Measurements from ENCODE around the gene PSMB2. TPM values are rescaled to one million over a fixed set of nuclear protein-coding genes. Genes with fewer than 3 reads are reported as not detected.

The PSMB2 gene
- total RNA-seq, 1 experiment from 2014 or later = 82.6 TPM

DNA sequence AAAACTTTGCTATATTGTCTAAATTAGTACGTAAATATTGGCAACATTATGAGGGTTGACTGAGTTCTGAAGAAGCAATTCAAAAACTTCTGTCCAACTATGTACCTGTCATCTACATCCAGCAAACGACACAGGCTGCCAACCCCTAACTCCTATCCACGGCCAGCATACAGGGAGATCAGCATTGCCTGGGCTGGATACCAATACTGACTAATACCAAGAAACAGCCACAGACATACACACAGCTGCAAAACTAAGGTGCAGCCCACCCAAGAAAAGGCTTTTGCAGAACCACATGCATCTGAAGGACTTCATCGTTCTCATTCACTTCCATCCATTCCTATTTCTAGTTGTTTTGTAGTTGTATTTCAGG is 86.1 kb downstream of the PSMB2 start:
- CTCF ChIA-PET = interaction anchor here (0.7 to 3.4 kb wide), 7 partner anchors 13 to 181 kb away, joined by 3 to 31 read pairs (median 8); no protein-coding TSS in a partner anchor
- TF ChIP-seq, protein P1, sequence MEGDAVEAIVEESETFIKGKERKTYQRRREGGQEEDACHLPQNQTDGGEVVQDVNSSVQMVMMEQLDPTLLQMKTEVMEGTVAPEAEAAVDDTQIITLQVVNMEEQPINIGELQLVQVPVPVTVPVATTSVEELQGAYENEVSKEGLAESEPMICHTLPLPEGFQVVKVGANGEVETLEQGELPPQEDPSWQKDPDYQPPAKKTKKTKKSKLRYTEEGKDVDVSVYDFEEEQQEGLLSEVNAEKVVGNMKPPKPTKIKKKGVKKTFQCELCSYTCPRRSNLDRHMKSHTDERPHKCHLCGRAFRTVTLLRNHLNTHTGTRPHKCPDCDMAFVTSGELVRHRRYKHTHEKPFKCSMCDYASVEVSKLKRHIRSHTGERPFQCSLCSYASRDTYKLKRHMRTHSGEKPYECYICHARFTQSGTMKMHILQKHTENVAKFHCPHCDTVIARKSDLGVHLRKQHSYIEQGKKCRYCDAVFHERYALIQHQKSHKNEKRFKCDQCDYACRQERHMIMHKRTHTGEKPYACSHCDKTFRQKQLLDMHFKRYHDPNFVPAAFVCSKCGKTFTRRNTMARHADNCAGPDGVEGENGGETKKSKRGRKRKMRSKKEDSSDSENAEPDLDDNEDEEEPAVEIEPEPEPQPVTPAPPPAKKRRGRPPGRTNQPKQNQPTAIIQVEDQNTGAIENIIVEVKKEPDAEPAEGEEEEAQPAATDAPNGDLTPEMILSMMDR (IDR thresholded peaks at IDR 0.05; ENCODE audit: unreplicated experiment) = no peak
- POLR2A ChIA-PET = interaction anchor here (0.7 to 9.9 kb wide), 12 partner anchors 9 to 524 kb away, joined by 3 to 212 read pairs (median 12); partner anchors contain the start of genes SFPQ, ZMYM4 and ZMYM6
- peaks cover 35% of the 10 kb centered on the region for H3K4me1 Mint-ChIP-seq (ENCODE audit: insufficient read depth, unreplicated experiment)
- no peaks in the 10 kb centered on the region for H3K9me3 Mint-ChIP-seq (ENCODE audit: unreplicated experiment)
- H3K27ac Mint-ChIP-seq (ENCODE audit: low read depth, unreplicated experiment) = peak overlapping the region; percentile 93
- intact Hi-C loops (cut with micrococcal nuclease) = no loop called here
- peak overlapping the region; percentile 94 for H3K4me3 Mint-ChIP-seq (ENCODE audit: unreplicated experiment)
- H3K36me3 Mint-ChIP-seq (ENCODE audit: insufficient read depth, unreplicated experiment) = peaks cover 30% of the 10 kb centered on the region
- no peaks in the 10 kb centered on the region for H3K27me3 Mint-ChIP-seq (ENCODE audit: insufficient read depth, unreplicated experiment)
- no peak for DNase-seq (ENCODE audit: unreplicated experiment)
- no TSS peak for BruUV-seq (replicated peaks)

DNA sequence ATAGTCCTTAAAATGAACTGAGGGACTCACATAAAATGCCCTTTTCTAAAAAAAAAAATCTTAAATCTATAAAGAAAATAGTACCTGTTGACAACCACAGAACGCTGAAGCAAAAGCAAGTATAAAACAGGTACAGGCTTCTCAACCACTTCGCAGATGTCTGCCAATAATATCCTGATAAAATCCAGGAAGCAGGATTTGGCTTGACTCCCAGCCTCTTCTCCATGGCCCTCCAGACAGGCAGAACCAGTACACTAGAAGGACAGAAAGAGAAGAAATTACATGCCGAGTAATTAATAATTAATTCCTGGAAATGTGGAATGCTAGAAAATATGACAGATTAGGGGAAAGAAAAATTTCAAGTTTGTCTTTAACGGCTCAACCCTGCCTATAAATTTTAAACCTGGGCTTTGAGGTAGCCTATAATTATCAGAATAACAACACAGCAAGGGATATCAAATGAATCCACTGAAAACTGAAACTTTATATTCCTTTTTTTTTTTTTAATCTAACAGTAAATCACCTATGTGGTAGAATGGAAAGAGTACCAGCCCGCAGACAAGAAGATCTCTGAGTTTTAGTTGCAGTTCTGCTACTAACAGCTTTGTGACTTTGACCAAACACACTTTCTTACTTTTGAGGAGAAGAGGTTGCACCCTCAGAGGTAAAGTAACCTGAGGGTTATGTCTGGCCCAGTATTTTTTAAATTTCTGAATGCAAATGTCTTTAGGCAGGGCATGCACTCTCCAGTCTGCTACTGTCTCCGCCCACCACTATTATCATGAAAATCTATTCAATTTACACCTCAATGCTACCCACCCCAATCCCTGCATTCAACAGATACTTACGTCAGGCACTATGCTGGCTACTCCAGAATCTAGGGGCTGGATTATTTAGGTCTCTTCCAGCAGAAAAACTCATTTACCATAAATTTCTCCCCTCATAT is 86.8 kb downstream of the PSMB2 start:
- peak overlapping the region; percentile 94 for H3K4me3 Mint-ChIP-seq (ENCODE audit: unreplicated experiment)
- H3K36me3 Mint-ChIP-seq (ENCODE audit: insufficient read depth, unreplicated experiment) = peaks cover 36% of the 10 kb centered on the region
- no TSS peak for BruUV-seq (replicated peaks)
- H3K4me1 Mint-ChIP-seq (ENCODE audit: insufficient read depth, unreplicated experiment) = peaks cover 31% of the 10 kb centered on the region
- H3K27me3 Mint-ChIP-seq (ENCODE audit: insufficient read depth, unreplicated experiment) = no peaks in the 10 kb centered on the region
- CTCF ChIA-PET = interaction anchor here (0.7 to 3.4 kb wide), 3 partner anchors 16 to 182 kb away, joined by 3 to 31 read pairs (median 4); no protein-coding TSS in a partner anchor
- TF ChIP-seq, protein P1 (IDR thresholded peaks at IDR 0.05; ENCODE audit: unreplicated experiment) = no peak
- no peak for DNase-seq (ENCODE audit: unreplicated experiment)
- H3K9me3 Mint-ChIP-seq (ENCODE audit: unreplicated experiment) = no peaks in the 10 kb centered on the region
- POLR2A ChIA-PET = interaction anchor here (1.1 to 9.9 kb wide), 9 partner anchors 8 to 523 kb away, joined by 3 to 212 read pairs (median 15); partner anchors contain the start of gene ZMYM6
- H3K27ac Mint-ChIP-seq (ENCODE audit: low read depth, unreplicated experiment) = peak overlapping the region; percentile 93
- intact Hi-C loops (cut with micrococcal nuclease) = no loop called here

DNA sequence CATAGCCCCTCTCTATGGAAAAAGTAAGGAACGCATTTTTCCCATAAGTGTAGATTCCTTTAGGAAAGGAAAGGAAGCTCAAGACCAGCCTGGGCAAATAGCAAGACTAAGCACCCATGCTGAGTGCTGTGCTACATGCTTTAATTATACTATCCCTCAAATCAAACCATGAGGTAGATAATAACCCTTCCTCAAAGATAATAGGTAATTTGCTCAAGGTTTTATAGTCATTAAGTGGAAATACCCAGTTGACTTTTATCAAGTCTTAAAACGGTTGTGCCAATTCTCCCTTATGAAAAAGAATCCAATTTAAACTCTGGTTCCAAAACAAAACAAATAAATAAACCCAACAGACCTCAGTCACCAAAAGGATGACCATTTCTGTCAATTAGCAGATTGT is 87.5 kb downstream of the PSMB2 start:
- BruUV-seq (replicated peaks) = no TSS peak
- Mint-ChIP-seq H3K4me3 (ENCODE audit: unreplicated experiment) (no peak overlapping the region), H3K9me3 (ENCODE audit: unreplicated experiment) (no peaks in the 10 kb centered on the region), H3K36me3 (ENCODE audit: insufficient read depth, unreplicated experiment) (peaks cover 43% of the 10 kb centered on the region), H3K27me3 (ENCODE audit: insufficient read depth, unreplicated experiment) (no peaks in the 10 kb centered on the region), H3K27ac (ENCODE audit: low read depth, unreplicated experiment) (peak overlapping the region; percentile 93), H3K4me1 (ENCODE audit: insufficient read depth, unreplicated experiment) (peaks cover 27% of the 10 kb centered on the region)
- CTCF ChIA-PET = no interaction called here
- intact Hi-C loops (cut with micrococcal nuclease) = no loop called here
- TF ChIP-seq, protein P1 (IDR thresholded peaks at IDR 0.05; ENCODE audit: unreplicated experiment) = no peak
- POLR2A ChIA-PET = interaction anchor here (1.1 to 9.9 kb wide), 2 partner anchors 24 to 103 kb away, joined by 5 to 212 read pairs; no protein-coding TSS in a partner anchor
- DNase-seq (ENCODE audit: unreplicated experiment) = no peak

Other genes with a start within 250 kb of the PSMB2 start
- 50.7 and 56.8 TPM in 2 replicates for gene KIAA0319L, start 84.1 kb downstream of the PSMB2 start, total RNA-seq (2022)
- 31.4 and 31.5 TPM in 2 replicates for gene NCDN, start 83.7 kb downstream of the PSMB2 start, total RNA-seq (2022)
- gene TFAP2E, start 68.2 kb downstream of the PSMB2 start, total RNA-seq (2022) = 0.30 and 0.47 TPM in 2 replicates
- 7.1 and 8.3 TPM in 2 replicates for gene C1orf216, start 77.4 kb upstream of the PSMB2 start, total RNA-seq (2022)
- 1.6 and 4.3 TPM in 2 replicates for gene CLSPN, start 128.5 kb upstream of the PSMB2 start, total RNA-seq (2022)
- 5.2 and 14.6 TPM in 2 replicates for gene AGO4, start 166.5 kb upstream of the PSMB2 start, total RNA-seq (2022)
- 13.5 and 15.7 TPM in 2 replicates for gene AGO1, start 241.7 kb upstream of the PSMB2 start, total RNA-seq (2022)